NCI-H526 (cell line): ENCODE results near the gene HSPA1B.
"Not testable (repeated sequence)": the region's sequence is repeated elsewhere in the genome, so short reads cannot be mapped to it uniquely, and the experiment has no call there.

Source experiments
- DNase-seq, 2 experiments: peaks; one replicate each; lab custom pipeline; 2025; lab: John Stamatoyannopoulos, UW

The HSPA1B gene

DNA sequence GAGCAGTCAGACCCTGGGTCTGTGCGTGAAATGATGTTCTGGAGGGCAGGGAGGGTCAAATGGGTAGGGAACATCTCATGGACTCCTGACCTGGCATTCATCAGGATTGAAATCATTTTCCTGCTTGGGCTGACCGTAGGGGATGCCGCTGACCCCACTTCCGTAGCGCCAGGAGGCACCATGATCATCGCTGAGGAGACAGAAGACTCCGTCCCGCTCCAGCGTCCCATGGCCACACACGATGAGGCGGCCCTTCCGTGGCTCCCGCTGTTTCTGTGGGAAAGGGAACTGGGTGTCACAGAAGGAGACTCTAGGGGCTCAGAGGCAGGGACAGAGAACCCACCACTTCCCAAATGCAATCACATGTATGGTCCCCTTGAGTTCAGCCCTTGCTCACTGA is 32.8 kb downstream of the HSPA1B start:
- no peak for DNase-seq

DNA sequence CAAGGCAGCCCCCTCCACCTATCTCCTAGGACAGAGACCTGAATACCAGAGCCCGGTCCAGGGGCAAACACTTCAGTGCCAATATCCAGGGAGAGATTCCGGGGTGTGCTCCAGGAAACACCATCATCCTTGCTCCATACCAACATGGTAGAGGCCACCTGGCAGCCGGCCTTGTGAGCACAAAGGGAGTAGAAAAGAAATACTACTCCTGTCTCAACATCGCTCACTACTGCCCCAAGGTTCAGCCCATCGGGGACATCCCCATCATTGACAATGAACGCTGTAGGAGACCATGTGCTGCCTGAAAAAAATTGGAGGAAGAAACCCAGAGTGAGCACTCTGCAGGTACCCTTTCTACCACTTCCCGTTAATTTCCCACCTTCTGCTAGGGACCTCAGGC is 33.6 kb downstream of the HSPA1B start:
- no peak for DNase-seq

DNA sequence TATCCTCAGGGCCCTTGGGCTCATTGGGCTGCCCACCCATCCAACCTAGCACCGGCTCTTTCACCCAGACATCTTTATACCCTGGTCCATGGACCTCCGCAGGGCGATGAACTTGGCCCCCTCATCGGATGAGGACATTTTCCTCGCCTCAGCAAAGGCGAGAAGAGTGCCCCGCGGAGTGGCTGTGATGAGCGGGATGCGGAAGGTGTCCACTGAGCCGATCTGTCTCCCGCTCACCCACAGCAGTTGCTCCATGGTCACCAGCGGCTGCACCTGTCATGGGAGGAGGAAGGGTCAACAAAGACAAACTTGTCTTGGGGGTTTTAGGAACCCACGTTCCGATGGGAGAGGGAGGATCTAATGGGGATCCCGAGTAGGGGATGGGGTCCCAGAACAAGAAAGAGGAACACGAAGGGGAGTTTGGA is 34.4 kb downstream of the HSPA1B start:
- no peak for DNase-seq

DNA sequence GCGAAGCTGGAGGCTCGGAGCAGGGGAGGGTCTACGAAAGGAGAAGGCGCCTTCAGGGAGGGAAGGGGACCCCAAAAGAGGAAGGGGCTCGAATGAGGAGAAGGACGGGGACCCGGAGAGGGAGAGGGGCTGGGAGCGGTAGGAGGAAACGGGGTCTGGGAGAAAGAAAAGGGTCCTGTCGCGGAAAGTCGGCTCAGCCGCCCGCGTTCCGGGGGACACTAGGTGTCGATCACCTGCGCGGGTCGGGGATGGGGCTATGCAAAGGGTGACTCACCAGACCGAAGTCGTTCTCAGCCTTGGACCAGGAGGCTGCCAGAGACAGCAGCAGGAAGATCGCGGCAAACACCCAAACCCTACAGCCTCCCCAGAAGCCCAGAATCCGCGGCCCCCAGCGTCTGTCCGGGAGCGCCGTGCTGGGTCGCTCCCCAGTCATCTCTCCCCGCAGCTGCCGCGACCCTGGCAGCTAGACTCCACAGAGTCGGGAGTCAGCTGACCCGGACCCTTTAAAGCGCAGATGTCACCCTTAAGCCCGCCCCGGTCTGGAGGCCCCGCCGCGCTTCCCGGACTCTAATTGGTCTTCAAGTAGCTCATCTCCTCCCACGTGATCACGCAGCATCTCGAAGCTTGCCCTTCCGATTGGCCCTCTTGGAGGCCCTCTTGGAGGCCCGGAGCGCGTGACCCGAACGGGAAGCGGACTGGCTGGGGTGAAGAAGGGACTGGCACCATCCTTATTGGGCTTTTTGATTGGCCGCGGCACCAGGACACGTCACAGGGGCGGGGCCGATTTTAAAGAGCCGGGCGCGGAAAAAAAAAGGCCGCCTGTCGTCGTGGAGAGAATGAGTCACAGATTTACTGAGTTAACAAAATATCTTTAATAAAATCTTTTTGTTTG is 35.1 kb downstream of the HSPA1B start, which contains the start of gene NEU1:
Gene NEU1, minus strand, starts transcription at position 478 of the 892 bp plus-strand sequence. Its CDS starts 45 bp downstream, at position 433.
- peak; percentile 100 for DNase-seq

DNA sequence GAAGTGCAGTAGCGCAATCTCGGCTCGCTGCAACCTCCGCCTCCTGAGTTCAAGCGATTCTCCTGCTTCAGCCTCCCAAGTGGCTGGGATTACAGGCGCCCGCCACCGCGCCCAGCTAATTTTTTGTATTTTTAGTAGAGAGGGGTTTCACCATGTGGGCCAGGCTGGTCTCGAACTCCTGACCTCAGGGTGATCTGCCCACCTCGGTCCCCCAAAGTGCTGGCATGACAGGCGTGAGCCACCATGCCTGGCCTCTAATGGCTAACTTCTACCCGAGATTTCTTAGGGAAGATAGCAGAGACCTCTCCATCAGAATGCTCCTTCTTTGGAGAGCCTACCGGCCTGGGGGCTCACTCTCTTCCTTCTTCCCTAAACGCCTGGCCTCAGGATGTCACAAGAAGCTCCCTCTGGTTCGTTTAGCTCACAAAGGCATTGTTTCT is 36.6 kb downstream of the HSPA1B start:
- DNase-seq, result not testable (repeated sequence)

DNA sequence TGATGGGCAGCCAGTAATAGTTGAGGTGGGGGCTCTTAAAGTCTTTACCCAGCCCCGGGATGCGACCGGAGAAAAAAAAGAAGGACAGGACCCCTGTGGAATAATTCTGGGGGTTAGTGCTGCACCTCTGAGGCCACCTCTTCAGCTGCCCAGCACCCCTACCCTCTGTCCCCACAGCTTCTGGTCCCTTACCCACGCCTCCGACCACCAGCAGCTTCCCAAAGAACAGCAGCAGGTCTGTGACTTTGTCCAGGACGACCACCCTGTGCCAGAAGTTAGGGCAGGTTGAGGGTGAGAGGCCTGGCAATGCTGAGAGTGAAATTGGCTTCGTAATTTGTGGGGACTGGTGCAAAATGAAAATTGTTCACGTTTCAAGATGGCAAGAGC is 37.3 kb downstream of the HSPA1B start:
- DNase-seq, result no peak

DNA sequence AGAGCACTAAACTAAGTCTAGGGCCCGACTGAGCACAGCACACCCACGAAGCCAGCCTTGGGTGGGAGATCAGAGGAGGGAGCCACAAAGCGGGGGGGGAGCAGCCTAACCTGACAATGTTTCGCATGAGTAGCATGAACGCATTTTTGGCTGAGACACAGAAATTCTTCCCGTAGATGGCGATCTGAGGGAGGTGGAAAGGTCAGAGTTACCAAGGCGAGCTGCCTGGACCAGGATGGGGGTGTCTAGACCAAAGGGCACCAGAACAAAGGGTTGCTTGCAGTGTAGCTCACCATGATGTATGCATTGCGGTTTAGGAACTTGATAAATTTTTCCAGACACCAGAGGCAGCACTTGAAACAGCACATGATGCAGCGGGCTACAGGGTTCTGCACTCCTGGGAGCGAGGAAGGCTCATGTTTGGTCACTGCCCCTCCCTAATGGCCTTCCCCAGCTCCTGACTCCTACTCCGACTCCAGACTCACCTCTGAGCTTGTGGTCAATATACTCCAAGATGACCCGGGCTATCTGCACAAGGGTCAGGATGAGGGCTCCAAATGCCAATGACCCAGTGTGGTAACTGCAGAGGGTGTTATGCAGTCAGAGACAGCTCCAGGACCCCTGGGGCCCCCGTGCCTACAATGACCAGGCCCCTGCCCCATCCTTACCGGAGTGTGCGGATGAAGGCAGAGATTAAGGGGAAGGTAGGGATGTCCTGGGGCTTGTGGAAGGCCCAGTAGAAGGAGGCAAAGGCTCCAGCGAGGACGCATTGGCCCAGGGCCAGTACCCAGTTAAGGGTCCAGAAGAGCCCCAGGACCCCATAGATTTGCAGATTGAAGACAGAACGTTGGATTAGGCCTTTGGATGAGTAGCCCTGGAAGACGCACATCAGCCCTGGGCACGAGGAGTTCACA is 37.9 kb downstream of the HSPA1B start:
- DNase-seq, result no peak

DNA sequence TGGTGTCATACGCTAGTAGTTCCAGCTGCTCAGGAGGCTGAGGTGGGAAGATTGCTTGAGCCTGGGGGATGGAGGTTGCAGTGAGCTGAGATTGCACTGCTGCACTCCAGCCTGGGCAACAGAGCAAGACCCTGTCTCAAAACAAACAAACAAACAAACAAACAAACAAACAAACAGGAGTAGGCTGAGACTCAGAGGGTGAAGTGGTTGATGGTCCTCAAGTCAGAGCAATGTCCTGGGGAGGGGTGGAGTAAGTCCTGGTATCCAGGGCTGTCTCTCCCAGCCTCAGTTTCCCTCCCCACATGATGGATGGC is 41.1 kb downstream of the HSPA1B start:
- DNase-seq, result not testable (repeated sequence)

DNA sequence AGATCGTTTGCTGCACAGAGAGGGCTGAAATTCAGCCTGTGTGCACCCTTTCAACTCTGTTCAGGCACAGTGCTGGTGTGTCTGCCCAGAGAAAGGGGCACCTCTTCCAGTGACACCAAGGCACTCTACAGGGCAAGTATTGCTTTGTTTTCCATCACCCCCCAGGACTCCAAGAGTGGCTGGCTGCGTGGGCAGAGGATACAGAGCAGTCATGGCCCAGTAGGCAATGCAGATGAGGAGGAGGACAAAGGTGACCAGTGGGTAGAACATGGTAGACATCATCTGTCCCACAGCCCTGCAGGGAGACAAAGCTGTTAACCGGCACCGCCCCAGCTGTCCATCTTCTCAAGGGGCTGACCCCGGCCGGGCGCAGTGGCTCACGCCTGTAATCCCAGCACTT is 41.8 kb downstream of the HSPA1B start:
- no peak for DNase-seq

DNA sequence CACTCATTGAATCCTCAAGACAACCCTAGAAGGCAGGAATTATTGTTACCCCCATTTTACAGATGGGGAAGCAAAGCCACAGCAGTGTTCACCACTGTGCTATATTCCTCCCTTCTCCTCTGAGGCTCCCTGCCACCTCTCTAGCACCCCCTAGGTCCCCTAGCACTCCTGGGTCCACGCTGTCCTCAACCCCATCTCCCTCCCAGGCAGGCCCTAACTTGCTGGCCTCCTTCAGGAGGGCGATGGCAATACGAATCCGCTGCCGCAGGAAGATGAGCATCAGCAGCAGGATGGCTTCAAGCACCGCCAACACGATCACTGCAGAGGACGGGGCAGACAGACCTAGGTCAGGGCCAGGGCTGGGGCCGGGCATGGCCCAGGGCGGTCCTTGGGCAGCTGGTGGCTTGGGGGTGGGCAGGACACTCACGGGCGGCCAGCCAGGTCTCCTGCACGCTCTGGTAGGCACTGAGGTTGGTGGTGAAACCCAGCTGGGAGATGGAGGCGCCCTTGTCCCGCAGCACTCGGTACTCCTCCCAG is 42.9 kb downstream of the HSPA1B start:
- no peak for DNase-seq

DNA sequence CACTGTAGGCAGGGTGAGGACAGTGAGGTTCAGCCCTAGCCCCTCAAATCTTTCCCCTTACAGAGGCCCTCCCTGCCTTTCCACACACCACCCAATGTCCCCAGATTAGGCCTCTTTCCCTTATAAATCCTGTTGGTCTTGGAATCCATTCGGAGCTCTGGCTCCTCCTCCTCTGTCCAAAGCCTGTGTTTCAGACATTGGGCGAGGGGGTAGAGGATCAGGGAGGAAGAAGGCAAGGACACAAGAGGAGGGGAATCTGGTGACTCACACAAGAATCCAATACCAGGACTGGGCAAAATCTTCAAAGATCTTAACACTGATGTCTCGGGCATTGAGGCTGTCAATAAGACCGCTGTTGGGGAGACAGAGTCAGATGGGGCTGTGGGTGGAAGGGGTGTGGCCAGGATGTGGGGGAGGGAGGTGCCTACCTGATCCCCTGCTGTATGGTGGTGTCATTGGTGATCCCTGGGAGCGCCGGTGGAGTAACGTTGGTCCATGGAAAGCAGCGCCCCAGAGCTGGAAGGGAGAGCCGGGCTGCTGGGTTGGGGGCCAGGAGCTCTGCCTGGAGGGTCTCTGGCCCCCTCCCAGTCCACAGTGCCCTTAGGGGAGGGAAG is 43.6 kb downstream of the HSPA1B start:
- DNase-seq, result no peak

DNA sequence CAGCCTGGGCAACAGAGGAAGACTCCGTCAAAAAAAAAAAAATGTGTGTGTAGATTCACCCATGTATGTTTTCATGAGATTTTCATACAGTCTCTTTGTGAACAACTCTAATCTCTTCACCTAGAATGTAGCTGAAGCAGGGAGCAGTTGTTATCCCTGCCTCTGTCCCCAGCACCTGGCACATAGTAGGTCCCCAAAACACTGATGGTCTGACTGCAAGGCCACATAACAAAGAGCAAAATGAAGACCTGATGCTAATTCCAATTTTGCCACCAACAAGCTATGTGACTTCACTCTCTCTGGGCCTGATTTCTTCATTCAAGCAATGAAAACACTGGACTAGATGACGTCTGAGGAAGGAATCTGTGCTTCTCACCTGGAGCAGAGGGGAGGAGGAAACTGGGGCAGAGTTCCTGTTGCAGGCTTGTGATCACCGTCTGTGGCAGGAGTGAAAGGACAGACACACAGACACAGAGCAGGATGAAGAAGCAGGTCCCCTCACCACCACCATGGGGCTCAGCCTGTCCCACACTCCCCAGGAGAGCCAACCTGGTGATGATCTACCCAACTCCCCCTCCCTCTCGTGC is 46.6 kb downstream of the HSPA1B start:
- DNase-seq, result no peak

DNA sequence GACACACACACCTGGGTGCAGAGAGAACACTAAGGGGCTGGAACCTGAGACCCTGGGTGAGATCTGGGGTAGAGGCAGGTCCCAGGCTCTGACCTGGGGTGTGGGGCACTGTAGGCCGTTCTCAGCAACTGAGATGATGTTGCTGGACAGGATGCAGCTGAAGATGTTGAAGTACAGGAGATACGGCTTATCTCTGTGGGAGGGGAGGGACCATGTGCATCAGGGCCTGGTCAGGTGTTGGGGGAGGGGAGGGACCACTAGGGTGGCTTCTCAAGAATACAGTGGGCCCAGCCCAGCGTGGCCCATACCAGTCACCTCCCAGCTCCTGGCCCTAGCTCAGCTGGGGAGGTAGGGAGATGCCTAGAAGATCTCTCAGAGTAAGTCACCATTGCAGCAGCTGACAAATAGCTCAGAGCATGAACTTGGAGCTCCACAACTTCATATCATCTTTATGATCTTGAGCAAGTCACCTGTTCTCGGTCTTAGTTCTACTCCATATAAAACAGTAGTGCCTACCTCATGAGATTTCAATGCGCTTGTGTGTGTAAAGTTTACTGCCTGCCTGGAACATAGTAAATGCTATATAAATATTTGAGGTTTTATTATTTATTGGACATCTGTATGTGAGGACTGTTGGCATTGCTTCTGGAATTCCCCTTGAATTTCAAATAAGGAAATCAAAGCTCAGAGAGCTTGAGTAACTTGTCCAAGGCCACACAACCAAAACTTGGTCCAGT is 47.5 kb downstream of the HSPA1B start:
- DNase-seq, result no peak

DNA sequence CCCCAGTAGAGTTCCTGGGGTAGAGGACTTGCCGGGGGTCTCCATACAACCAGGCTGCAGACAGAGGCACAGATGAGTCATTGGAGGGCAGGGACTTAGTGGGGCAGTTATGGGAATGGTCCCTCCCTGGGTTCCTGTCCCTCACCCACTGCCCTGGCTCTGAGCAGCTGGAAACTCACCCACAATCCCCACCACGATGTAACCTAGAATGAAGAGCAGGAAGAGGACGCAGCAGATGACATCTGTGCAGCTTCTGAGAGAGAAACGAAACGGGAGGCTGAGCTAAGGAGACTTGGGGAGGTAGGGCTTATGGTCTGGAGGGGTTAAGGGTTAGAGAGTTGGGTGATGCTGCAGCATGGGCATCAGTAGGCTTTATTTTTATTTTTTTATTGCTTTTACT is 48.3 kb downstream of the HSPA1B start:
- no peak for DNase-seq

DNA sequence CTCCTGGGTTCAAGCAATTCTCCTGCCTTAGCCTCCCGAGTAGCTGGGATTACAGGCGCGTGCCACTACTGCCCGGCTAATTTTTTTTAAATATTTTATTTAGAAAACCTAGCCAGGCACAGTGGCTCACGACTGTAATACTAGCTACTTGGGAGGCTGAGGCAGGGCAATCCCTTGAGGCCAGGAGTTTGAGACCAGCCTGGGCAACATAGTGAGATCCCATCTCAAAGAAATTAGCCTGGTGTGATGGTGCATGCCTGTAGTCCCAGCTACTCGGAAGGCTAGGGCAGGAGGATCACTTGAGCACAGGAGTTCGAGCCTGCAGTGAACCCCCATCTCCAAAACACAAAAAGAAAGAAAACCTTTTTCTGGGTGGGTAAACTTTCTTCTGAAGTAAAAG is 48.8 kb downstream of the HSPA1B start:
- no peak for DNase-seq

DNA sequence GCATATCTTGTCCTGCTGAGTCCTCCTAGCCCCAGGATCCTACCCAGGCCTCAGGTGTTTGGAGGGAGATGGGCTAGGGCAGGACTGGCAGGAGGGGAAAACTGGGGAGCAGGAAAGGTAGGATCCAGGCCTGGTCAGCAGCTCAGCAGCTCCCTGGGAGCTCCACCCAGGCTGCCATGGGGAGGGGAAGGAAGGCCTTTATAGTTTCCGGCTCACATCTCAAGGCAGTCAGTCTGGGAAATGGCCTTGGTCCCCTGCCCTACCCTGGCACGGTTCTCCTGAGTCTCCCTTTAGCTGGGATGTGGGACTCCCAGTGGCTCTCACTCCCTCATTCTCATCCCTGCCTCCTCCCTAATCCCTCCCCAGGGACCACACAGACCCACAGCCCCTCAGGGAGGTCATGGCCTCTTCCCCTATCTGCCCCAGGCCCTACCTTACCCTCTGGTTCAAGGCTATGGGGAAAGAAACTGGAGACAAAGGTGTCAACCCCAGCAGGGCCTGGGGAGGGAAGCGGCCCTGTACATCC is 49.6 kb downstream of the HSPA1B start:
- no peak for DNase-seq

DNA sequence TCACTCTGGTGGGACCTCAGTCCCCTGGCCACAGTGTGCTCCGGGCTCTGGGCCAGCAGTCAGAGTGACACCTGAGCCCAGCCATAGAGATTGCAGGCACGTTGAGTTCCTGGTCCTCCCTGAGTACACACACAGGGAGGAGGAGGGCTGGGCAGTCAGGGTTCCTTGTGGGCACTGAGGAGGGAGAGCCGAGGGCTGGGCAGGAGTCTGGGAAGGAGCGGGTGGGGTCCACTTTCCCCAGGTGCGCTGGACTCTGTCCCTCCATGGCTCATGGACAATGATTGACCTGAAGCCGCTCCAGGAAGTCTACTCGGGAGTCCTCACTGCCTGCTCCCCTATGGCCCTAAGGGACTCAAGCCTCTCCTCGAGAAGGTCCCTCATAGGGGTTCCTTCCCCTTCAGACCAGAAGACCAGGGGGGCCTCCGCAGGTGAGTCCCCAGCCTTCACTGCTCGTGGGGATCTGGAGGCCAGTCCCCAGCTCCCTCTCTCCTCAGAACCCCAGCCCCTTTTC is 50.2 kb downstream of the HSPA1B start:
- DNase-seq, result no peak

DNA sequence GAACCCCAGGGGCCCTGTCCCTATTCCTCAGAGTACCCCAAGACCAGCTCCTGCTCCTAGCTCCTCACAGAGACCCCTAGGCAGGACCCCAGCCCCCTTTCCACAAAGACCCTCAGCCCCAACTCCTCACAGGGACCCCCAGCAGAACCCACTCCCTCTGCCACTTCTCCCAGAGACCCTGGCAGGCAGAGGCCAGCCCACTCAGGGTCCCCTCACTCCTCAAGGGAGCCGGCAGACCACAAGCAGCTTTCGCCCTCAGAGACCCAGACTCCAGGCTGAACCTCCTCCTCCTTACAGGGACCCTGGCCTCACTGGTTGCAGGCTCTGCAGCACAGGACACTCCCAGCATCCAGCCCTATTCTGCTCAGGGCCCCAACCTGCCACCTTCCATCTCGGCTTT is 50.7 kb downstream of the HSPA1B start:
- DNase-seq, result no peak

DNA sequence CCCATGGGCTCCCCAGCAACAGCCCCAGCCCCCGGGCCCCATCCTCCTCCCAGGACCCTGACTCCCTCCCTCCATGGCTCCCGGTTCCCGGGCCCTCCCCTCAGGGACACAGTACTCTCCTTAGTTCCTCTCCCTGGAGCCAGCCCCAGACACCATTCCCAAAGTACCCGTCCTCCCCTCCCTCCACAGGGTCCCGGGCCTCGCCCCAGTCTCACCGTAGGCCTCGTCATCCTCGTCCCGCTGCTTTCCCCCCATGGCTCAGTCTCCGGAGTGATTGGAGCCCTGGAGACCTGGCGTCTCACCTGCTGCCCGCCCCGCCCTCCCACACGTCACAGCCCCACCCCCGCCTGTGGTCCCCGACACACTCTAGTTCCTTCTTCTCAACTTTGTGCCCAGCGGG is 51.2 kb downstream of the HSPA1B start, which contains the start of gene SLC44A4:
Gene SLC44A4, minus strand, starts transcription at position 272 of the 400 bp plus-strand sequence. Its CDS starts 17 bp downstream, at position 255.
- no peak for DNase-seq

DNA sequence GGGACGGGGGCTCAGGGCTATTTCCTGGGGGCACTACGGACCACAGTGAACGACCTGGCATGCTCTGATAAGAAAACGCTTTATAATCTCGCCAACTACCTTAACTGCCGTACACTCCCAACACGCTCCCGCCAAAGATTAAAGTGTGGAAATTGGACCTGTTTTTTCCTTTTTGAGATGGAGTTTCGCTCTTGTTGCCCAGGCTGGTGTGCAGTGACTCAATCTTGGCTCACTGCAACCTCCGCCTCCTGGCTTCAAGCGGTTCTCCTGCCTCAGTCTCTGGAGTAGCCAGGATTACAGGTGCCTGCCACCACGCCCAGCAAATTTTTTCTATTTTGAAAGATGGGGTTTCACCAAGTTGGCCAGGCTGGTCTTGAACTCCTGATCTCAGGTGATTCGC is 51.6 kb downstream of the HSPA1B start:
- no peak for DNase-seq
